ENCODE measurements around the gene TMTC1.

DNA sequence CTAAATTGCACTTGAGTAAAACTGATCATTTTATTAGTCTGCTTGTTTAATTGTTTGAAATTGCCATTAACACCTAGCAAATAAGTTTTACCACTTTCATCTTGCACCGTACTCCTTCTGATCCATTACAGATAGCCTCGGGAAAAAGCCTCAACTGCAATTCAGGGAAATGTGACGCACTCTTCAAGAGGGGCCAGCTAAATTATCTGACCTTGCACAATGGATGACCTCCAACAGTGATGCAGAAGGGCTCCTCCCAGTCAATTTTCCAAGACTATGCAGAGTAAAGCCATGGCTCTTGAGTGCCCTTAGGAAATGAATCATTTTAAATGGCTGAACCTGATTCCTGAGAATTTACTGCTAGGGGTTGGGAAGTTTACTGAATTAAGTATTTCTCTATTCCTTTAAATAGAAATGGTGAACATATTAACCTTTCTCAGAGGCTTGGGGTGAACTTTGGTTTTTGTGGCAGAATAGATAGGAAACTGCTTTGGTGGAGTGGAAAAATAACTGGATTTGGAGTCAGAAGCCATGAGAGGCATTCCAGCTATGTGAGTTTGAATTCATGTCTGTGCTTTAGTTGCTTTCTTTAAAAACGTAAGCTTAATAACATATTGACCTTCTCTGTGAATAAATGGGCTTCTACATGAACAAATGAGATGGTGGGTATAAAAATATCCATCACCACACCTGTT is 221.5 kb downstream of the TMTC1 start:
- TF ChIP-seq, protein P1, sequence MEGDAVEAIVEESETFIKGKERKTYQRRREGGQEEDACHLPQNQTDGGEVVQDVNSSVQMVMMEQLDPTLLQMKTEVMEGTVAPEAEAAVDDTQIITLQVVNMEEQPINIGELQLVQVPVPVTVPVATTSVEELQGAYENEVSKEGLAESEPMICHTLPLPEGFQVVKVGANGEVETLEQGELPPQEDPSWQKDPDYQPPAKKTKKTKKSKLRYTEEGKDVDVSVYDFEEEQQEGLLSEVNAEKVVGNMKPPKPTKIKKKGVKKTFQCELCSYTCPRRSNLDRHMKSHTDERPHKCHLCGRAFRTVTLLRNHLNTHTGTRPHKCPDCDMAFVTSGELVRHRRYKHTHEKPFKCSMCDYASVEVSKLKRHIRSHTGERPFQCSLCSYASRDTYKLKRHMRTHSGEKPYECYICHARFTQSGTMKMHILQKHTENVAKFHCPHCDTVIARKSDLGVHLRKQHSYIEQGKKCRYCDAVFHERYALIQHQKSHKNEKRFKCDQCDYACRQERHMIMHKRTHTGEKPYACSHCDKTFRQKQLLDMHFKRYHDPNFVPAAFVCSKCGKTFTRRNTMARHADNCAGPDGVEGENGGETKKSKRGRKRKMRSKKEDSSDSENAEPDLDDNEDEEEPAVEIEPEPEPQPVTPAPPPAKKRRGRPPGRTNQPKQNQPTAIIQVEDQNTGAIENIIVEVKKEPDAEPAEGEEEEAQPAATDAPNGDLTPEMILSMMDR (conservative IDR thresholded peaks at IDR 0.05; ENCODE audit: low read depth in 2 of 2): no peak
- TF ChIP-seq, protein P2, sequence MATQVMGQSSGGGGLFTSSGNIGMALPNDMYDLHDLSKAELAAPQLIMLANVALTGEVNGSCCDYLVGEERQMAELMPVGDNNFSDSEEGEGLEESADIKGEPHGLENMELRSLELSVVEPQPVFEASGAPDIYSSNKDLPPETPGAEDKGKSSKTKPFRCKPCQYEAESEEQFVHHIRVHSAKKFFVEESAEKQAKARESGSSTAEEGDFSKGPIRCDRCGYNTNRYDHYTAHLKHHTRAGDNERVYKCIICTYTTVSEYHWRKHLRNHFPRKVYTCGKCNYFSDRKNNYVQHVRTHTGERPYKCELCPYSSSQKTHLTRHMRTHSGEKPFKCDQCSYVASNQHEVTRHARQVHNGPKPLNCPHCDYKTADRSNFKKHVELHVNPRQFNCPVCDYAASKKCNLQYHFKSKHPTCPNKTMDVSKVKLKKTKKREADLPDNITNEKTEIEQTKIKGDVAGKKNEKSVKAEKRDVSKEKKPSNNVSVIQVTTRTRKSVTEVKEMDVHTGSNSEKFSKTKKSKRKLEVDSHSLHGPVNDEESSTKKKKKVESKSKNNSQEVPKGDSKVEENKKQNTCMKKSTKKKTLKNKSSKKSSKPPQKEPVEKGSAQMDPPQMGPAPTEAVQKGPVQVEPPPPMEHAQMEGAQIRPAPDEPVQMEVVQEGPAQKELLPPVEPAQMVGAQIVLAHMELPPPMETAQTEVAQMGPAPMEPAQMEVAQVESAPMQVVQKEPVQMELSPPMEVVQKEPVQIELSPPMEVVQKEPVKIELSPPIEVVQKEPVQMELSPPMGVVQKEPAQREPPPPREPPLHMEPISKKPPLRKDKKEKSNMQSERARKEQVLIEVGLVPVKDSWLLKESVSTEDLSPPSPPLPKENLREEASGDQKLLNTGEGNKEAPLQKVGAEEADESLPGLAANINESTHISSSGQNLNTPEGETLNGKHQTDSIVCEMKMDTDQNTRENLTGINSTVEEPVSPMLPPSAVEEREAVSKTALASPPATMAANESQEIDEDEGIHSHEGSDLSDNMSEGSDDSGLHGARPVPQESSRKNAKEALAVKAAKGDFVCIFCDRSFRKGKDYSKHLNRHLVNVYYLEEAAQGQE (IDR thresholded peaks at IDR 0.05; ENCODE audit: unreplicated experiment): no peak
- TF ChIP-seq POLR2AphosphoS5 (IDR thresholded peaks at IDR 0.05; ENCODE audit: low read depth) (no peak), EZH2 (IDR thresholded peaks at IDR 0.05; ENCODE audit: low read depth, unreplicated experiment) (no peak), ETS1 (IDR thresholded peaks at IDR 0.05) (no peak), CREB1 (CRISPR knock-in tag; IDR thresholded peaks at IDR 0.05; ENCODE audit: low read depth) (no peak), EZH2phosphoT487 (IDR thresholded peaks at IDR 0.05; ENCODE audit: unreplicated experiment) (no peak), STAT1 (IDR thresholded peaks at IDR 0.05; ENCODE audit: unreplicated experiment) (no peak), JUNB (IDR thresholded peaks at IDR 0.05; ENCODE audit: unreplicated experiment) (no peak), ZNF331 (CRISPR knock-in tag; IDR thresholded peaks at IDR 0.05; ENCODE audit: low read depth) (no peak), ZNF114 (CRISPR knock-in tag; IDR thresholded peaks at IDR 0.05) (no peak)
